ENCODE data around the gene TRIO.

DNA sequence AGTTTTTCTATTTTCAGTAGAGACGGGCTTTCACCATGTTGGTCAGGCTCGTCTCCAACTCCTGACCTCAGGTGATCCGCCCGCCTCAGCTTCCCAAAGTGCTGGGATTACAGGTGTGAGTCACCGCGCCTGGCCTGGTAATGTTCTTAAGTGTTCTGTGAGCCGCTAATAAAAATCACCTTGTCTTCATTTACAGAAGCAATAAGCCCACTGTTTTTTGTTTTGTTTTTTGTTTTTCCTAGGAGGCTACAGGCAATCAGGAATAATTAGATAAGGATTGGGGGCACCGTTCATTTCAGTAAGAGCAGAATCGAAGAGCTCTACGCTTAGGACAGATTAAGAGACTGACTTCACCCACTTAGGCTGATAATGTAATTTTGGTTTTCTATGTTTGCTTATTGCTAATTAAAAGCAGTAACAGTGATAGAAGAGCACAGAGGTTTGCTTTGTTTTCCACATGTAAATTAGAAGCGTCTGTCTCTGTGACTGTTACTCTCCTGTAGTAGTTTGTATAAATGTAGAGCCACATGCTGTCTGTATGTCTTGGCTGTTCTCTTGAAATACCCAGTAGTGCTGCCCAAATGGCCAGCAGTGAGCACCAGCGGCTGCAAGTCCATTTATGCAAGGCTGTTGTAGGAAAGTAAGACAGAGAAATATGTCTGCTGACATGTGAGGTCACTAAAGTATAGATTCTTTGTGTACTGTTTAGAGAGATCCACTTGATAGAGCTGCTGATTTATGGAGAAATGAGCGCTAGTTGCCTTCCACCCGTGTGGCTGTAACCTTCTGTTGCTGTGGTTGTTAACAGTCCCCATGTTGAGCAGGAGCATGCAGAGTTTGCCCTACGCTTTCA is 30.5 kb downstream of the TRIO start:
- TF ChIP-seq POLR2A (IDR thresholded peaks at IDR 0.05), result no peak
- TF ChIP-seq, protein P1, sequence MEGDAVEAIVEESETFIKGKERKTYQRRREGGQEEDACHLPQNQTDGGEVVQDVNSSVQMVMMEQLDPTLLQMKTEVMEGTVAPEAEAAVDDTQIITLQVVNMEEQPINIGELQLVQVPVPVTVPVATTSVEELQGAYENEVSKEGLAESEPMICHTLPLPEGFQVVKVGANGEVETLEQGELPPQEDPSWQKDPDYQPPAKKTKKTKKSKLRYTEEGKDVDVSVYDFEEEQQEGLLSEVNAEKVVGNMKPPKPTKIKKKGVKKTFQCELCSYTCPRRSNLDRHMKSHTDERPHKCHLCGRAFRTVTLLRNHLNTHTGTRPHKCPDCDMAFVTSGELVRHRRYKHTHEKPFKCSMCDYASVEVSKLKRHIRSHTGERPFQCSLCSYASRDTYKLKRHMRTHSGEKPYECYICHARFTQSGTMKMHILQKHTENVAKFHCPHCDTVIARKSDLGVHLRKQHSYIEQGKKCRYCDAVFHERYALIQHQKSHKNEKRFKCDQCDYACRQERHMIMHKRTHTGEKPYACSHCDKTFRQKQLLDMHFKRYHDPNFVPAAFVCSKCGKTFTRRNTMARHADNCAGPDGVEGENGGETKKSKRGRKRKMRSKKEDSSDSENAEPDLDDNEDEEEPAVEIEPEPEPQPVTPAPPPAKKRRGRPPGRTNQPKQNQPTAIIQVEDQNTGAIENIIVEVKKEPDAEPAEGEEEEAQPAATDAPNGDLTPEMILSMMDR (IDR thresholded peaks at IDR 0.05), result no peak
